T47D (cell line): ENCODE data around the gene FMN2.
"Not testable (repeated sequence)": the region's sequence is repeated elsewhere in the genome, so short reads cannot be mapped to it uniquely, and the experiment has no call there.

ENCODE experiments used
- DNase-seq, 2 experiments: peaks; one replicate each; pipeline versions ENCODE4 v3.0.0 to v3.0.0-alpha.2; 2011 to 2012; ENCODE audit warnings: low read depth in 1 of 2, low spot score in 1 of 2
- JUND ChIP-seq: IDR thresholded peaks from 2 replicates; pipeline ENCODE4 v1.6.1; 2012; ENCODE audit warnings: low read depth
- in situ Hi-C: cut with HindIII; loops from 2 replicates; pipeline ENCODE4 v1.10.0; 2016; ENCODE audit warnings: low sequenced_read_pairs, low pct_unique_long_range_greater_than_20kb

Gene FMN2

DNA sequence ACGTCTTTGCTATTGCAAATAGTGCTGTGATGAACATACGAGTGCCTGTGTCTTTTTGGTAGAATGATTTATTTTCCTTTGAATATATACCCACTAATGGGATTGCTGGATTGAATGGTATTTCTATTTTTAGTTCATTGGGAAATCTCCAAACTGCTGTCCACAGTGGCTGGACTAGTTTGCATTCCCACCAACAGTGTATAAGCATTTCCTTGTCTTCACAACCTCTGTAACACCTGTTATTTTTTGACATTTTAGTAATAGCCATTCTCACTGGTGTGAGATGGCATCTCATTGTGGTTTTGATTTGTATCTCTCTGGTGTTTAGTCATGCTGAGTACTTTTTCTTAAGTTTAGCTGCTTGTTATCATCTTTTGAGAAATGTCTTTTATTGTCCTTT is 215.0 kb downstream of the FMN2 start:
- in situ Hi-C loops: no loop called here
- no peak for DNase-seq
- TF ChIP-seq JUND: no peak

GRCh38 chr1:240308096-240308495 is 216.4 kb downstream of the FMN2 start:
- DNase-seq: no peak
- no peak for TF ChIP-seq JUND
- in situ Hi-C loops: no loop called here

DNA sequence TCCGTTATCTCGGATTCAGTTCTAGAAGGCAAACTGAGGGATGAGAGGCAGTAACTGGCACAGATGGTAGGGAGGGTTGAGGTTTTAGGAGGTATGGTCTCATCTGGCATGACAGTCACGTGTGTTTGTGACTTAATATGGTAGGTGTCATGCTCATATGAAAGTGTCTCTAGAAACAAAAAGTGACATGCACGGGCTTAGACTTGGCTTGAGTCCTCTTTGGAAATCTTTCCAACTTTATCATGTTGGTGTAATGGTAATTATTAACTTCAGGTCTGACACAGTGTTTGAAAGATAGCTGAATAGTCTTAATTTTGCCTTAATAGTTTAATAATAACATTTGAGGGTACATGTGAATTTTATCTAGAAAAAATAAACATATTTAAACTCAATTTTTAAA is 218.1 kb downstream of the FMN2 start:
- in situ Hi-C loops: no loop called here
- TF ChIP-seq JUND: no peak
- no peak for DNase-seq

DNA sequence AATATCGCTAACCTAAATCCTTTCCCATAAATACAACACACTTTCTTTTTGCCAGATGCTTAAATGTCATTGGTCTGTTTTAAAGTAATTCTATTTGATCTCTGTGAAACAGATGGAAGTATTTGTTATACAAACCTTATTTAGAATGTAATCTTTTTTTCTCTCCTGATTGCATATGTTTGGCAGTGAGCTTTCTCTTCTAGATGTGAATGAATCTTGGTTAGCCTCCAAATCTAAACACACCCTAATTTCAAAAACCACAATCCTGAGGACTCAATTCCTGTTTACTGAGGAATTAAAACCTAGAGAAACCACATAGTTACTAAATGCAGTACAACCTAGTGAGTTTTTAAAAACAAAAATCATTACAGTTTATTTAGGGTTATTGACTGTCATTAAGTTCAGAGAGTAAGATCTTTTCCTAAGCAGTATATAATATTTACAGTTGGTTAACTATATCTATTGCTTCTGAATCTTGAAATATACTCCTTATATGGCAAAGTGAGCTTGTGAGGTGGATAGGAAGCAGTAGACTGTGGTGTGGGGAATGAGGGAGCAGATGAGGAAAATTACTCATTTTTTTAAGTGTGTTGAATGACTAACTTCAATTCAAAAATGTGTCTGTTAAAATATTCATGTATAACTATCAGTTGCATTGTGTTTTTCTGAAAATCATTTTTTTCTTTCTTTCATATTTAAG is 218.7 kb downstream of the FMN2 start:
- in situ Hi-C loops: no loop called here
- no peak for DNase-seq
- TF ChIP-seq JUND: no peak

GRCh38 chr1:240312872-240313271 is 221.2 kb downstream of the FMN2 start:
- TF ChIP-seq JUND: no peak
- in situ Hi-C loops: no loop called here
- no peak for DNase-seq

DNA sequence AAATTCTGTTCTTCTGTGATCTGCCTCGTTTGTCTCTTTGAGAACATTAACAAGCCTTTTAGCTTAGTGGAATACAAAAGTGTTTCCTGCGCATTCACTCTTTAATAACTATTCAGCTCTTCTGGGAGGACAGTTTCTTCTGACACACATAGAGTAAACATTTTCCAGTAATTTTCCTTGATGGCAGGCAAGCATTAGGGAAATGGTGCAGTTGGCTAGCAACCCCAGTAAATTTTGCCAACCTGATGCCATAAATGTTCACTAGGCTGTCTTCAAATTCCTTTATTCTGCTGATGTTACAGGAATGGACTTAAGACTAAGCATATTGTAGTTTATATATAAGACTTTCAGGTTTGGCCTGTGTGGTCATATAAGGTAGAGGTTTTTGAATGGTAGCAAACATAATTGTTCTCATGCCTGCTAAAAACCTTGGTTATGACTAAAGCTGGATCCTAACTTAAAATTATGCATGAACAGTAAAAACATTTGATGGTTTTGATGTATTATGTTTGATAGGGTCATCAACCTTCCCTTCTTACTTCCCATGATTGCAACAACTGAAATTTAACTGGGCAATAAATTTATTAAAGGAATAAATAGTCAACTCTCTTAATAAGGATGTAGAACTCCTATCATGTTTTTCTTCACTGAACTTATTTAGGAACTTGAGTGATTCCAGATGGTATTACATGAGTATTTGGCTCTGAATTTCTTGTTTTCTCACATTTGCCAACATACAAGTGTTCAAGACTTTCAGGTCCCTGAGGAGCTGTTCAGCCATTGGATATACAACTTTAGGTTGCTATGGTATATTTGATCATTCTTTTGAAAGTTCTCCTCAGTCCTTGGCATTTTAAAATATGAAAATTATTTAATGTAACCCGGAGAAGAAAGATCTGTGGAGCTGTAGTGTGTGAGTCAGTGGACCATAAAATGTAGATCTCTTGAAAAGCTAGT is 223.4 kb downstream of the FMN2 start:
- in situ Hi-C loops: no loop called here
- DNase-seq: no peak
- TF ChIP-seq JUND: no peak

GRCh38 chr1:240319998-240320397 is 228.3 kb downstream of the FMN2 start:
- in situ Hi-C loops: no loop called here
- DNase-seq: no peak
- TF ChIP-seq JUND: no peak

- DNase-seq: no peak
- no peak for TF ChIP-seq JUND
- in situ Hi-C loops: no loop called here
Measured at GRCh38 chr1:240320659-240321058, 229.0 kb downstream of the FMN2 start.

GRCh38 chr1:240322943-240323342 is 231.3 kb downstream of the FMN2 start:
- no peak for DNase-seq
- no peak for TF ChIP-seq JUND
- in situ Hi-C loops: no loop called here

- DNase-seq, in situ Hi-C loops: not testable (repeated sequence)
Measured at GRCh38 chr1:240328382-240328781, 236.7 kb downstream of the FMN2 start.

- no peak for TF ChIP-seq JUND
- in situ Hi-C loops: no loop called here
- no peak for DNase-seq
Measured at GRCh38 chr1:240329443-240329842, 237.8 kb downstream of the FMN2 start.

GRCh38 chr1:240332672-240333071 is 241.0 kb downstream of the FMN2 start:
- in situ Hi-C loops: no loop called here
- no peak for DNase-seq
- no peak for TF ChIP-seq JUND

- in situ Hi-C loops: no loop called here
- peak; percentile 10 to 46 for DNase-seq
- no peak for TF ChIP-seq JUND
Measured at GRCh38 chr1:240337781-240338180, 246.1 kb downstream of the FMN2 start.
